Measurements from ENCODE around the gene MAPK8IP2. TPM values are rescaled to one million over a fixed set of nuclear protein-coding genes. Genes with fewer than 3 reads are reported as not detected.
"Not testable (repeated sequence)": the region's sequence is repeated elsewhere in the genome, so short reads cannot be mapped to it uniquely, and the experiment has no call there.

MAPK8IP2 gene
- total and polyA plus RNA-seq, 3 donors from 2014 or later, result 12.7 to 36.9 (median 34.9) TPM

GRCh38 chr22:50606165-50606945 lies 5.8 kb downstream of the MAPK8IP2 start:
- intact Hi-C loops (cut with DNase I; ENCODE audit: low total_unique reads), result no loop called here
- H3K27me3 ChIP-seq, result no peaks in the 10 kb centered on the region
- 84% methylated on average over 11 to 19 of the region's 19 CpGs for WGBS, 2 donors

GRCh38 chr22:50606946-50607658 lies 6.5 kb downstream of the MAPK8IP2 start:
- Histone ChIP-seq H3K36me3 (ENCODE audit: low read depth, missing control alignments) (no peaks in the 10 kb centered on the region), H3K27me3 (no peaks in the 10 kb centered on the region), H3K9me3 (no peaks in the 10 kb centered on the region), H3K4me1 (no peaks in the 10 kb centered on the region), H3K4me3 (no peak overlapping the region), H3K27ac (no peak overlapping the region)
- WGBS, 2 donors, result 79 to 88% methylated on average over 14 to 17 of the region's 18 CpGs
- no peak for TF ChIP-seq POLR2A (IDR thresholded peaks at IDR 0.05)
- TF ChIP-seq CTCF (IDR thresholded peaks at IDR 0.05), result no peak
- intact Hi-C loops (cut with DNase I; ENCODE audit: low total_unique reads), result no loop called here
- DNase-seq, result no peak

More at GRCh38 chr22:50606165-50606945, 5.8 kb downstream of the MAPK8IP2 start:
- Histone ChIP-seq H3K27ac (no peak overlapping the region), H3K4me3 (no peak overlapping the region), H3K4me1 (peaks cover 3% of the 10 kb centered on the region), H3K36me3 (ENCODE audit: low read depth, missing control alignments) (no peaks in the 10 kb centered on the region), H3K9me3 (no peaks in the 10 kb centered on the region)
- no peak for TF ChIP-seq CTCF (IDR thresholded peaks at IDR 0.05)
- no peak for TF ChIP-seq POLR2A (IDR thresholded peaks at IDR 0.05)
- no peak for DNase-seq

- no peak for TF ChIP-seq POLR2A (IDR thresholded peaks at IDR 0.05)
- no peak for TF ChIP-seq CTCF (IDR thresholded peaks at IDR 0.05)
- Histone ChIP-seq H3K4me3 (no peak overlapping the region), H3K36me3 (ENCODE audit: low read depth, missing control alignments) (no peaks in the 10 kb centered on the region), H3K9me3 (no peaks in the 10 kb centered on the region), H3K4me1 (no peaks in the 10 kb centered on the region), H3K27me3 (no peaks in the 10 kb centered on the region), H3K27ac (no peak overlapping the region)
- 67 to 86% methylated on average over 6 of the region's 6 CpGs for WGBS, 2 donors
- intact Hi-C loops (cut with DNase I; ENCODE audit: low total_unique reads), result no loop called here
- DNase-seq, result no peak
Measured at GRCh38 chr22:50607659-50608020, 7.0 kb downstream of the MAPK8IP2 start.

GRCh38 chr22:50608058-50608840 lies 7.7 kb downstream of the MAPK8IP2 start:
- H3K36me3 ChIP-seq (ENCODE audit: low read depth, missing control alignments); H3K27ac ChIP-seq; DNase-seq; H3K4me1 ChIP-seq; H3K27me3 ChIP-seq; intact Hi-C loops (cut with DNase I; ENCODE audit: low total_unique reads); H3K4me3 ChIP-seq; H3K9me3 ChIP-seq: not testable (repeated sequence)
- 86 to 92% methylated on average over 39 of the region's 39 CpGs for WGBS, 2 donors

GRCh38 chr22:50608996-50609395 lies 8.4 kb downstream of the MAPK8IP2 start:
- Histone ChIP-seq H3K4me3 (no peak overlapping the region), H3K27me3 (no peaks in the 10 kb centered on the region), H3K4me1 (peaks cover 5% of the 10 kb centered on the region), H3K36me3 (ENCODE audit: low read depth, missing control alignments) (no peaks in the 10 kb centered on the region), H3K27ac (no peak overlapping the region), H3K9me3 (no peaks in the 10 kb centered on the region)
- intact Hi-C loops (cut with DNase I; ENCODE audit: low total_unique reads), result no loop called here
- TF ChIP-seq POLR2A (IDR thresholded peaks at IDR 0.05), result no peak
- no peak for TF ChIP-seq CTCF (IDR thresholded peaks at IDR 0.05)
- 93 to 97% methylated on average over 10 of the region's 10 CpGs for WGBS, 2 donors
- DNase-seq, result no peak
